HL-60 (cell line): ENCODE measurements around the gene IP6K1.

ENCODE experiments used
- DNase-seq, 2 experiments: peaks; one replicate each; pipeline ENCODE4 v3.0.0-alpha.2; 2010 to 2020; ENCODE audit warnings: low read depth in 1 of 2, low spot score in 1 of 2
- H3K27ac ChIP-seq: fragments of 250-450 bp; sonication (Bioruptor Pico); replicated peaks from 2 replicates; pipeline ENCODE4 v1.5.1; 2020; ENCODE audit warnings: mild to moderate bottlenecking, moderate library complexity
- H3K27me3 ChIP-seq: fragments of 250-450 bp; sonication (Bioruptor Pico); 2 replicates; pipeline ENCODE4 v1.5.1; 2021; ENCODE audit warnings: mild to moderate bottlenecking, moderate library complexity; ENCODE audit not compliant: insufficient read depth, poor library complexity, severe bottlenecking
- H3K4me3 ChIP-seq: replicated peaks from 2 replicates; pipeline ENCODE4 v1.5.1; 2011; ENCODE audit warnings: mild to moderate bottlenecking, control low read depth, low read length; ENCODE audit not compliant: insufficient read depth
- CTCF ChIP-seq: IDR thresholded peaks from one replicate; pipeline ENCODE4 v1.5.1; 2011; ENCODE audit warnings: low read length, control low read depth, inconsistent platforms; ENCODE audit not compliant: insufficient read depth
- GABPA ChIP-seq: IDR thresholded peaks from 2 replicates; pipeline ENCODE4 v1.6.1; 2012; ENCODE audit warnings: low read depth
- POLR2AphosphoS5 ChIP-seq: IDR thresholded peaks from 2 replicates; pipeline ENCODE4 v1.6.1; 2012; ENCODE audit warnings: low read depth
- SPI1 ChIP-seq: IDR thresholded peaks from 2 replicates; pipeline ENCODE4 v1.6.1; 2012; ENCODE audit warnings: low read depth, mild to moderate bottlenecking, borderline replicate concordance
- TF ChIP-seq, protein P1 (sequence below): IDR thresholded peaks from 2 replicates; pipeline ENCODE4 v1.6.1; 2012; ENCODE audit warnings: low read depth; ENCODE audit not compliant: insufficient replicate concordance

IP6K1 gene

GRCh38 chr3:49705390-49705960 is 80.9 kb downstream of the IP6K1 start:
- no peak overlapping the region for H3K4me3 ChIP-seq
- TF ChIP-seq POLR2AphosphoS5 (no peak), CTCF (no peak), SPI1 (no peak), GABPA (no peak)
- TF ChIP-seq, protein P1, sequence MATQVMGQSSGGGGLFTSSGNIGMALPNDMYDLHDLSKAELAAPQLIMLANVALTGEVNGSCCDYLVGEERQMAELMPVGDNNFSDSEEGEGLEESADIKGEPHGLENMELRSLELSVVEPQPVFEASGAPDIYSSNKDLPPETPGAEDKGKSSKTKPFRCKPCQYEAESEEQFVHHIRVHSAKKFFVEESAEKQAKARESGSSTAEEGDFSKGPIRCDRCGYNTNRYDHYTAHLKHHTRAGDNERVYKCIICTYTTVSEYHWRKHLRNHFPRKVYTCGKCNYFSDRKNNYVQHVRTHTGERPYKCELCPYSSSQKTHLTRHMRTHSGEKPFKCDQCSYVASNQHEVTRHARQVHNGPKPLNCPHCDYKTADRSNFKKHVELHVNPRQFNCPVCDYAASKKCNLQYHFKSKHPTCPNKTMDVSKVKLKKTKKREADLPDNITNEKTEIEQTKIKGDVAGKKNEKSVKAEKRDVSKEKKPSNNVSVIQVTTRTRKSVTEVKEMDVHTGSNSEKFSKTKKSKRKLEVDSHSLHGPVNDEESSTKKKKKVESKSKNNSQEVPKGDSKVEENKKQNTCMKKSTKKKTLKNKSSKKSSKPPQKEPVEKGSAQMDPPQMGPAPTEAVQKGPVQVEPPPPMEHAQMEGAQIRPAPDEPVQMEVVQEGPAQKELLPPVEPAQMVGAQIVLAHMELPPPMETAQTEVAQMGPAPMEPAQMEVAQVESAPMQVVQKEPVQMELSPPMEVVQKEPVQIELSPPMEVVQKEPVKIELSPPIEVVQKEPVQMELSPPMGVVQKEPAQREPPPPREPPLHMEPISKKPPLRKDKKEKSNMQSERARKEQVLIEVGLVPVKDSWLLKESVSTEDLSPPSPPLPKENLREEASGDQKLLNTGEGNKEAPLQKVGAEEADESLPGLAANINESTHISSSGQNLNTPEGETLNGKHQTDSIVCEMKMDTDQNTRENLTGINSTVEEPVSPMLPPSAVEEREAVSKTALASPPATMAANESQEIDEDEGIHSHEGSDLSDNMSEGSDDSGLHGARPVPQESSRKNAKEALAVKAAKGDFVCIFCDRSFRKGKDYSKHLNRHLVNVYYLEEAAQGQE = no peak
- H3K27me3 ChIP-seq = no peaks in the 10 kb centered on the region
- no peak overlapping the region for H3K27ac ChIP-seq
- no peak for DNase-seq

DNA sequence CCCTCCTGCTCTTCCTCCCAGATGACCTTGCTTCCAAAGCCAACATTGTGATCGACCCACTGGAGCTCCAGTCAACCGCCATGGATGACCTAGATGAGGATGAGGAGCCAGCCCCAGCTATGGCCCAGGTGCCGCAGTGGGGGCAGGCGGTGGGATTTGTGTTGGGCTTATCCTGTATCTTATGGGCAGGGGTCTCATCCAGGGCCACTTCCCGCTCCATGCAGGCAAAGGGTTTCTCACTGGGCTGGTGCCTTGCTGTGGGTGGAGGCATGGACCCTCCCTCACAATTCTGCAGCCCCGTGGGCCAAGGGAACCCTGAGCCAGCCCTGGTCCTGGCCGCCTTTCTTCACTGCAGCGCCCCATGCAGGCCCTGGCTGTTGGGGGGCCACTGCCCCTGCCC is 81.7 kb downstream of the IP6K1 start:
- no peak for TF ChIP-seq POLR2AphosphoS5
- TF ChIP-seq SPI1 = no peak
- TF ChIP-seq CTCF = no peak
- TF ChIP-seq, protein P1 = no peak
- TF ChIP-seq GABPA = no peak

GRCh38 chr3:49703956-49704355 is 82.4 kb downstream of the IP6K1 start:
- Histone ChIP-seq H3K27ac (no peak overlapping the region), H3K27me3 (no peaks in the 10 kb centered on the region), H3K4me3 (no peak overlapping the region)
- DNase-seq = no peak
- TF ChIP-seq POLR2AphosphoS5 = no peak
- TF ChIP-seq GABPA = no peak
- TF ChIP-seq CTCF = no peak
- TF ChIP-seq, protein P1 = no peak
- TF ChIP-seq SPI1 = no peak

More for the DNA sequence above, 81.7 kb downstream of the IP6K1 start:
- Histone ChIP-seq H3K27ac (no peak overlapping the region), H3K27me3 (no peaks in the 10 kb centered on the region), H3K4me3 (no peak overlapping the region)
- no peak for DNase-seq
